Parathyroid adenoma (tissue), 2 donors: ENCODE measurements around the gene KCNJ1.
A peak's percentile ranks its signal among the peaks of the same experiment; 100 is the strongest.

Experiments used
- H2AFZ ChIP-seq: fragments of 300-600 bp; sonication (generic); one replicate; pipeline ENCODE4 v1.7.0; 2017; ENCODE audit warnings: antibody characterized with exemption, mild to moderate bottlenecking
- H3K27ac ChIP-seq: fragments of 300-600 bp; sonication (generic); one replicate; pipeline ENCODE4 v1.7.0; 2017
- H3K27me3 ChIP-seq: fragments of 300-600 bp; sonication (generic); one replicate; pipeline ENCODE4 v1.7.0; 2017; ENCODE audit warnings: low read length; ENCODE audit not compliant: control insufficient read depth, insufficient read depth
- H3K36me3 ChIP-seq: fragments of 300-600 bp; sonication (generic); one replicate; pipeline ENCODE4 v1.7.0; 2017; ENCODE audit warnings: low read length; ENCODE audit not compliant: control insufficient read depth, insufficient read depth
- H3K4me1 ChIP-seq: fragments of 300-600 bp; sonication (generic); one replicate; pipeline ENCODE4 v1.7.0; 2017; ENCODE audit warnings: control low read depth
- H3K4me2 ChIP-seq: fragments of 300-600 bp; sonication (generic); one replicate; pipeline ENCODE4 v1.7.0; 2017; ENCODE audit warnings: low read length
- H3K4me3 ChIP-seq: fragments of 300-600 bp; sonication (generic); one replicate; pipeline ENCODE4 v1.7.0; 2017; ENCODE audit warnings: low read depth, low read length
- H3K79me2 ChIP-seq: fragments of 300-600 bp; sonication (generic); one replicate; pipeline ENCODE4 v1.7.0; 2017; ENCODE audit warnings: control low read depth
- H3K9ac ChIP-seq: fragments of 300-600 bp; sonication (generic); one replicate; pipeline ENCODE4 v1.7.0; 2017; ENCODE audit warnings: mild to moderate bottlenecking
- H3K9me3 ChIP-seq: fragments of 300-600 bp; sonication (generic); one replicate; pipeline ENCODE4 v1.7.0; 2017; ENCODE audit warnings: low read length; ENCODE audit not compliant: control insufficient read depth
- CTCF ChIP-seq: fragments of 300-600 bp; sonication (generic); IDR thresholded peaks from one replicate; pipeline ENCODE4 v1.7.0; 2017; ENCODE audit warnings: antibody characterized with exemption, mild to moderate bottlenecking
- donor health status: primary hyperparathyroidism.

Gene KCNJ1

GRCh38 chr11:128890216-128890542 lies 23.1 kb upstream of the KCNJ1 start:
- Histone ChIP-seq H3K79me2 (no peaks in the 10 kb centered on the region), H3K4me3 (peak overlapping the region; percentile 45), H3K9me3 (no peaks in the 10 kb centered on the region), H3K4me1 (peaks cover 6% of the 10 kb centered on the region), H3K4me2 (peak overlapping the region; percentile 69), H3K9ac (no peak overlapping the region), H3K27me3 (no peaks in the 10 kb centered on the region), H3K36me3 (no peaks in the 10 kb centered on the region), H3K27ac (no peak overlapping the region), H2AFZ (no peak overlapping the region)
- no peak for TF ChIP-seq CTCF

- no peak overlapping the region for H3K9ac ChIP-seq
- no peaks in the 10 kb centered on the region for H3K79me2 ChIP-seq
- H3K9me3 ChIP-seq = no peaks in the 10 kb centered on the region
- no peak overlapping the region for H2AFZ ChIP-seq
- no peak overlapping the region for H3K27ac ChIP-seq
- no peak overlapping the region for H3K4me3 ChIP-seq
- peaks cover 5% of the 10 kb centered on the region for H3K4me1 ChIP-seq
- no peaks in the 10 kb centered on the region for H3K36me3 ChIP-seq
- no peak for TF ChIP-seq CTCF
- H3K4me2 ChIP-seq = no peak overlapping the region
- H3K27me3 ChIP-seq = no peaks in the 10 kb centered on the region
These were observed 22.6 kb upstream of the KCNJ1 start for GRCh38 chr11:128889657-128890213.

- Histone ChIP-seq H3K4me3 (no peak overlapping the region), H2AFZ (no peak overlapping the region), H3K4me2 (no peak overlapping the region), H3K4me1 (no peaks in the 10 kb centered on the region), H3K36me3 (no peaks in the 10 kb centered on the region), H3K9ac (no peak overlapping the region), H3K79me2 (no peaks in the 10 kb centered on the region), H3K27me3 (no peaks in the 10 kb centered on the region), H3K9me3 (no peaks in the 10 kb centered on the region), H3K27ac (no peak overlapping the region)
- no peak for TF ChIP-seq CTCF
These were observed 21.2 kb upstream of the KCNJ1 start for GRCh38 chr11:128888034-128888985.

GRCh38 chr11:128886406-128887124 lies 19.5 kb upstream of the KCNJ1 start:
- Histone ChIP-seq H2AFZ (no peak overlapping the region), H3K79me2 (no peaks in the 10 kb centered on the region), H3K27me3 (no peaks in the 10 kb centered on the region), H3K4me2 (no peak overlapping the region), H3K36me3 (no peaks in the 10 kb centered on the region), H3K4me1 (no peaks in the 10 kb centered on the region), H3K9me3 (no peaks in the 10 kb centered on the region), H3K27ac (no peak overlapping the region), H3K9ac (no peak overlapping the region), H3K4me3 (no peak overlapping the region)
- TF ChIP-seq CTCF = no peak
